Mesodermal cell (in vitro differentiated cells): ENCODE data around the gene NR4A1.
A peak's percentile ranks its signal among the peaks of the same experiment; 100 is the strongest.

Experiments
- H3K27ac ChIP-seq: 2 replicates; pipeline ENCODE4 v1.7.0; 2013; ENCODE audit warnings: mild to moderate bottlenecking, low read depth, low read length, moderate library complexity; ENCODE audit not compliant: severe bottlenecking
- H3K36me3 ChIP-seq: 2 replicates; pipeline ENCODE4 v1.7.1; 2013; ENCODE audit warnings: mild to moderate bottlenecking, low read length, moderate library complexity; ENCODE audit not compliant: control insufficient read depth, insufficient read depth
- H3K4me1 ChIP-seq: one replicate; pipeline ENCODE4 v1.7.1; 2013; ENCODE audit warnings: mild to moderate bottlenecking, low read length; ENCODE audit not compliant: insufficient read depth, control insufficient read depth, poor library complexity, severe bottlenecking
- H3K4me3 ChIP-seq: 2 replicates; pipeline ENCODE4 v1.7.0; 2013; ENCODE audit warnings: low read length, control low read depth, mild to moderate bottlenecking; ENCODE audit not compliant: insufficient read depth, poor library complexity, severe bottlenecking; ENCODE audit errors: extremely low read depth
- H3K9me3 ChIP-seq: 2 replicates; pipeline ENCODE4 v1.7.1; 2013; ENCODE audit warnings: mild to moderate bottlenecking, low read length, moderate library complexity; ENCODE audit not compliant: control insufficient read depth
- WGBS, 2 experiments: methylation state at CpG; one replicate each; pipeline ENCODE4 v1.1.5; 2013; ENCODE audit warnings: missing lambda C conversion rate in 2 of 2; ENCODE audit not compliant: insufficient coverage in 2 of 2; 5-methylcytosine and 5-hydroxymethylcytosine counted together

Gene NR4A1

DNA sequence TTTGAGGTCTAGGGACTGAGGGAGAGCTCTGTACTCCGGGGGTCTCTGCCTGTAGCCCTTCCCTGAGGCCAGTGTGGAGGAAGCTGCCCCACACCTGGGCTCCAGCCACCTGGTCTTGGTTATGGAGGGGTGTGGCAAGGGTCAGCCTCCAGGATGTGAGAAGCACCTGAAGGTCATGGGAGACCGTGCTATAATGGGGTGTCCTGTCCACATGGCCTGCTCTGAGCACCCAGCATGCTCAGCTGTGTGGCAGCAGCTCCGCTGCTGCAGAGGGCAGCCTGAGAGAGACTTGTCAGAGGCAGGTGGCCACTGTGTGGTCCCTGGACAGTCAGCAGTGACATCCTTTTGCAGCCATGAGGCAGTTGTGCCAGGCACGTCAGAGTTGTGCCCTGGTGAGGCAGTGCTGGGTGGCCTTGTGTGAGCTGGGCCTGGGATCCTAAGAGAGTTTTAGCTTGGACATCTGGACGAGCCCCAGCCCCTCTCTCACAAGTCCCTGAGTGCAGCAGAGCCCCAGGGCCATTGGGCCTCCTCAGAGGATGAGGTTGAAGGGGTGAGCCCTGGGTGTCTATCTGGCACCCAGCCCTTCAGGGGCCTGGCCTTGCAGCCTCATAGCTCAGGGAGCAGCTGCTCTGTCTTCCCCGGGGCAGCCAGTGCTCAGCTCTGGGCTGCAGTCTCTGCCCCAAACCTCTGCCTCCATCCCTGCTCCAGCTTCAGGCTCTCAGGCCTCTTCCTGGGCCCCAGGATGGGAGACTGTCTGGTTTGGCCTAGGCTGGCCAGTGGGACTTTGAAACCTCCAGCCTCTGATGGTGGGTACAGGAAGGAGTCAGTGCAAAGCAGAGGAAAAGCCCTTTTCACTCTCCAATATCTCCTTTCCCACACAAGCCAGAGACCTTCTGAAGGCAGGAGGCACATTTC is 11.2 kb downstream of the NR4A1 start:
- 80 to 86% methylated on average over 4 to 5 of the region's 6 CpGs for WGBS, 2 experiments
- H3K36me3 ChIP-seq = peaks cover 23% of the 10 kb centered on the region
- peaks cover 9% of the 10 kb centered on the region for H3K4me1 ChIP-seq
- H3K27ac ChIP-seq = peak overlapping the region; percentile 79
- H3K4me3 ChIP-seq = no peak overlapping the region
- H3K9me3 ChIP-seq = no peaks in the 10 kb centered on the region

DNA sequence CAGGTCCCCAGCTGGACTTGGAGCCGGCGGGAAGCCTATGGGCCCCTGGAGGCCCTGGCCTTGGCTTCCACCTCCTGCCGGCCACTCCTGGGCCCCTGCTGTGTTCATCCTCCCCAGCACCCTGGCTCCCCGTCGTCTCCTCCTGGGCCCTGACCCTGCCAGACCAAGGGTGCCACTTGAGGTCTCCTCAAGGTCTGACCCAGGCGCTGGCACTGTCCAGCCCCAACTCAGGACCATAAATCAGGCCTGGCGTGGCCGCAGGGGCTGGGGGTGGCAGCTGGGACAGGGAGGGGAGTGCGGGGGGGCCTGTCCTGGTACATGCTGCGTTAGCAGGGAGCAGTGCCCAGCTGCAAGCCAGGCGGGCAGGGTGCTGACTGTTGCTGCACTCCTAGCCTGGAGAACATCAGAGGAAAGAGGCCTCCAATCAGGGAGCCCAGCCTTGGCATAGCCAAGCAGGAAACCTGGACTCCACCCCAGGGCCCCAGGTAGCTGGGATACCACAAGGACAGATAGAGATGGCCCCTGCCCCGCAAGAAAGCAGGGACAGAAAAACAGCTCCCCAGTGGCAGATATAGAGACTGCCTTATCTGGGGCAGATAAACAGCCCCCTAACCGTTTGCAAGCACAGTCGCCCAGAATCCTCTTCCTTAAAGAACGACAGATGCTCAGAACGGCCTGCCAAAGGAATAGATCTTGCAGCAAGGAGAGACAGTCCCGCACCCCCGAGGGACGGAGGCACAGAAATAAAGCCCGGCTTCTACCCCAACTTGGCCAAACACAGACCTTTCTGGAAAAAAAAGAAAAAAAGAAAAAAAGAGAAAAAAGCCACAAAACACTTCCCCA is 12.1 kb downstream of the NR4A1 start:
- Histone ChIP-seq H3K4me3 (no peak overlapping the region), H3K9me3 (no peaks in the 10 kb centered on the region), H3K4me1 (peaks cover 9% of the 10 kb centered on the region), H3K27ac (no peak overlapping the region), H3K36me3 (peaks cover 14% of the 10 kb centered on the region)
- 90 to 93% methylated on average over 12 to 17 of the region's 20 CpGs for WGBS, 2 experiments

DNA sequence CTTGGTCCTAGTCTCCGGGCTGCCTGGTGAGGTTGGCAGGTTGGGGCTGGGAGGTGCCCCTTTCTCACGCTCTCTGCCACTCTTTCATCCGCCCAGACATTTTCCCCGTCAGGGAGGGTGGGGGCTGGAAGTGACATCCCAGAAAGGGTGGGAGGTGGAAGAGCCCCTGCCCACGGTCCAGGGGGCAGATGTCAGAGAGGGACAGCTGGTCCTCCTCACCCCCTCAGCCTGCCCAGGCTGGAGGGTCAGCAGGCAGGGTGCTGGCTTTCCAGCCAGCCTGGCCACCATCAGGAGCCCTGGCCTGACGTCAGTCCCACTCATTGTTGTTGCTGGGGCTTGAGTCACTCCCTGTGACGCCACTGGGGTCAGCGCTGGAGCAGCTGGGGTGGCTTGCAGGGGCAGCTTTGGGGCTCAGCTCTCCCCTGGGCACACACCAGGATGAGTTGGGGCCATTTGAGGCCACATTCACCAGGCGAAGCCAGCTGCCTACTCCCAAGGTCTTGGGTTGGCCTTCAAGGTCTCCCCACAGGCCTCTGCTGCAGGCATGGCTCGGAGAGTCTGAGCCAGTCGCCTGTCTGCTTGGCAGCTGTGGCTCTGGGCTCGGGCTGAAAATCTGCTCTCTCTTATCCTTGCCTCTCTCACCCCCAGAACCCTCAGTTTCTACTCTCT is 12.9 kb downstream of the NR4A1 start:
- Histone ChIP-seq H3K36me3 (peaks cover 7% of the 10 kb centered on the region), H3K4me3 (no peak overlapping the region), H3K4me1 (peaks cover 9% of the 10 kb centered on the region), H3K27ac (no peak overlapping the region), H3K9me3 (no peaks in the 10 kb centered on the region)
- 86 to 89% methylated on average over 7 to 9 of the region's 12 CpGs for WGBS, 2 experiments

DNA sequence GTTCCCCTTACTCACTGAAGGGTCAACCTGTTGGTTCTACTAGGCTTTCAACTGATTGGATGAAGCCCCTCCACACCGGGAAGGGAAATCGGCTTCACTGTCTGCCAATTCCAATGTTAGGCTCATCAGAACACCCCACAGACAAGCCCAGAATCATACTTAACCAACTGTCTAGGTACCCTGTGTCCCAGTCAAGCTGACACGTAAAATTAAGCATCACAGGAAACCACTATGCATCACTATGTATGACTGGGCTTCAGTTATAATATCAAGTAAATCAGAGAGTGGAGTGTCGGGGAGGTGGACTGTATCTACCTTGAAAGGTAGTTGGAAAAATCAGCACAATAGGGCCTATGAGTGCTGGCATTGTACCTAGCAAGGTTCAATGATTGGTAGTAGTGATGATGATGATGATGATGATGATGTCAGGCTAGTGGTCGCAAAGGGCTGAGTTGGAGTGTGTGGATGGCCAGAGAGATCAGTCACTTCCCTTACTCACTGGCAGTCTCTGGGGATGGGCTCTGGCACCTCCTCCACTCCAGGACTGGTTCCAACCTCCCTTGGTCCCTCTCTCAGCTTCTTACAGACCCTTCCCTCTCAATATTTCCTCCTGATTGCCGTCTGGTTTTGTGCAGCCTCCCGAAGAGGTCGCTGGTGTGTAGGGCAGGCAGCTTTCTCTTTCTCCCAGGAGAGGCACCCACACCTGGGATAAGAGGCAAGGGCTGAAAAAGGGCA is 15.3 kb downstream of the NR4A1 start:
- no peak overlapping the region for H3K4me3 ChIP-seq
- peaks cover 17% of the 10 kb centered on the region for H3K4me1 ChIP-seq
- H3K36me3 ChIP-seq = peaks cover 5% of the 10 kb centered on the region
- 40 to 59% methylated on average over 1 to 5 of the region's 8 CpGs for WGBS, 2 experiments
- H3K9me3 ChIP-seq = no peaks in the 10 kb centered on the region
- no peak overlapping the region for H3K27ac ChIP-seq

DNA sequence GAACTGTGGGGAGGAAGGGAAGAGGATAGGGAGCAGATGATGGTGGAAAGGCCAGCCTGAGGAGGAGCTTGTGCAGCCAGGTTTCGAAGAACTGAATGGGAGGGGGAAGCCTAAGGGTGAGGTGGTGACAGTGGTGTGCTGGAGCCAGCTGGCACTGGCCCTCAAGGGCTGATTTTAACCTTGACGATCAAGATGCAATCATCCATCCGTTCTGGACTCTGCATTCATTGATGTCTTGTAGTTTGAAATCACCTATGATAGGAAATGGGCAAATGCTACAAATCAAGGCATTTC is 15.8 kb downstream of the NR4A1 start:
- no peaks in the 10 kb centered on the region for H3K9me3 ChIP-seq
- H3K36me3 ChIP-seq = peaks cover 11% of the 10 kb centered on the region
- 78% methylated on average over 2 to 3 of the region's 3 CpGs for whole genome bisulfite sequencing, 2 experiments
- H3K27ac ChIP-seq = no peak overlapping the region
- H3K4me1 ChIP-seq = peaks cover 19% of the 10 kb centered on the region
- H3K4me3 ChIP-seq = no peak overlapping the region

DNA sequence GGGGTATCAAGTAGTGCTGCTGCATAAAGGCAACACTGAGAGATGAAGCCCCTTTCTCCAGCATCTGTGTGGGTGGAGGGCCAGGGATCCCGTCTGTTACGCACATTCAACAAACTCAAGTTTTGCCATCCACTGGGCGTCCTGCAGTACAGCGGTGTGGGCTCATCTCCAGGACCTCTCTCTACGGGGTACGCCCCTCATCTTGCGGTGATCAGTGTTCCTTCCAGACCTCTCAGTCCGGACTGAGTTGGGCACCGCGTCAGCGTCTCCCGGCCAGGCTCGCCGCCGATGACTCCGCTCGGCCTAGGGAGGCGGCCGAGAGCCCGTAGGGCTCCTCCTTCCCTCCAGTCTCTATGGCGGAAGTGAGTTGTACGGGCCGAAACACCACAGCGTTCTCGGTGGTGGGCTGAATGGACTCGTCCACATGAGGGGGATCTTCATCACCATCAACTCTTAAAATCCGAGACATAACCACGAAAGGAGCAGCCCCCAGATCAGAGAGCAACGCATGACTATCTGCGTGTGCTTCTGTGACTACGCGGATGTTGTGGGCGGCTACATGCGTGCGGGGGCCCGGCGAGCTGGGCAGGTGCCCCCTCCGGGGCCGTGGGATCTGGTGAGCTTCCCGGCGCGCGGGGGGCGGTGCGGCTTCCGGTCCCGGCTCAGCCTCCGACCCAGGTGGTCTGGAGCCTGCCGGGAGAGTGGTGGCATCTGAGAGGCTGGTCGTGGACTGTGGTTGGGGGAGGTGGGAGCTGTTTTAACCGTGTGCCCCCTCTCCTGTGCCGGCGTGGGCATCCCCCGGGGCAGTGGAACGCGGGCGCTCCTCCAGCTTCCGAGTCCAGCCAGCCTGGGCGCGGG is 18.3 kb downstream of the NR4A1 start, which contains the start of gene ATG101:
TSS of gene ATG101 (plus strand) at position 652 of the 858 bp plus-strand sequence. CDS start 3,673 bp downstream, outside the sequence.
- WGBS, 2 experiments = 1 to 2% methylated on average over 41 to 45 of the region's 60 CpGs
- peaks cover 35% of the 10 kb centered on the region for H3K36me3 ChIP-seq
- peak within 1 kb of the TSS; percentile 99 for H3K27ac ChIP-seq
- H3K4me1 ChIP-seq = peaks cover 10% of the 10 kb centered on the region
- H3K9me3 ChIP-seq = no peaks in the 10 kb centered on the region
- H3K4me3 ChIP-seq = peak within 1 kb of the TSS; percentile 67

DNA sequence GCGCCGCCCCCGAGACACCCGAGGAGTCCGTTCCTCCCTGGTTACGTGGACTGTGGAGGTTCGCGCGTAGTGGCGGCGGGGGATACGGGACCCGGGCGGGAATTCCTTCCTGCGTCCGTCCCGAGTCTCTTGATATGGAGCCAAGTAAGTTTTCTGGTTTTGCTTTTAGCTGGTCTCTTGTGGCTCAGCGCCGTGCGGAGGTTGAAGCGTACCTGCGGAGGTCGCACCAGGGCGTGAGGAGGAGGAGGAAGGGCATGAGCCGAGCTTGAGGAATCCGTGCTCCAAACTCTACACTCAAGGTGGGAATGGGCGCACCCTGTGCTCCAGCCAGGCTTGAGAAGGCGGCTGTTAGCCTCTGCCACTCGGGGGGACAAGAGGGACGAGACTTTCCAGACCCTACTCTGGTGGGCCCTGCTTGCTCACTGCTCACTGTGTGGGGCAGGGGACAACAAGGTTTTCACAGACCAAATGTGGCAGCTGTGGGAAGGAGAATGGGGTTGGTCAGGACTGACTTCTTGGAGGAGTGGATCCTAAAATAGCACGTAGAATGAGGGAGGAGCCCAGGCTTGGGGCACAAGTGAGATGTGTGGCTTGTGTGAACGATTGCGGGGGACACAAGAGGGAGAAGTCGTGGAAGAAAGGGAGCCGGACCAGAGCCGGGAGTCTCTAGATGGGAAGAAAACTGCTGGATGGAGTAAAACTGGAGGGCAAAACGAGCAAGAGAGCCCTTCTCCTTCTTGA is 19.1 kb downstream of the NR4A1 start:
- WGBS, 2 experiments = 10 to 11% methylated on average over 15 to 22 of the region's 37 CpGs
- H3K27ac ChIP-seq = peak overlapping the region; percentile 99
- peaks cover 43% of the 10 kb centered on the region for H3K36me3 ChIP-seq
- H3K9me3 ChIP-seq = no peaks in the 10 kb centered on the region
- peaks cover 10% of the 10 kb centered on the region for H3K4me1 ChIP-seq
- peak overlapping the region; percentile 67 for H3K4me3 ChIP-seq

DNA sequence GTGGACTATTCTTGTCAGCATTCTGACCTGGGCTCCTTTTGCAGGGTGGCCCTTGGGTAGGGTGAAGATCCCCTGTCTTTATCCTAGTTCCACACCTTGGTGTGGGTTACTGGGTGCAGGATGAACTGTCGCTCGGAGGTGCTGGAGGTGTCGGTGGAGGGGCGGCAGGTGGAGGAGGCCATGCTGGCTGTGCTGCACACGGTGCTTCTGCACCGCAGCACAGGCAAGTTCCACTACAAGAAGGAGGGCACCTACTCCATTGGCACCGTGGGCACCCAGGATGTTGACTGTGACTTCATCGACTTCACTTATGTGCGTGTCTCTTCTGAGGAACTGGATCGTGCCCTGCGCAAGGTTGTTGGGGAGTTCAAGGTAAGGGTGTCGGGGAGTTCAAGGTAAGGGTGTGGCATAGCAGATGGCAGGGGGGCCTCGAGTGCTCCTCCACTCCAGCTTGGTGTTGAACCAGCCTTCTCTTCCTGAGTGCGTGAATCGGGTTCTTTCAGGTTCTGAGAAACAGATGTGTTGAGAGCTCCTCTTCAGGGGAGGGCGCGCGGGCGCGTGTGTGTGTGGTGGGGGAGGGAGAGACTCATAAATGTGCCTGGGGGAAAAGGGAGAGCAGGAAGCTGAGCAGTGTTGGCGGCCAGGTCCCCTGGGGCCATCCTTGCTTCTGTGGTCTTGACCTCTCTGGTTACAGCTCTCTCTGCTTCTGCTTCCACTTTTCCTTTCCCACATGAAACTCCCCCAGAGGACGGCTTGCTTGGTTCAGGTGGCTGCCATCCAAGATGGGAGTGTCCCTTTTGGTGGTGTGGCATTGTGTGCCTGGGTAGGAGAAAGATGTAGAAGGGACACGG is 22.5 kb downstream of the NR4A1 start:
- Histone ChIP-seq H3K36me3 (peaks cover 75% of the 10 kb centered on the region), H3K4me1 (peaks cover 10% of the 10 kb centered on the region), H3K27ac (no peak overlapping the region), H3K9me3 (no peaks in the 10 kb centered on the region), H3K4me3 (no peak overlapping the region)
- 96 to 98% methylated on average over 20 of the region's 23 CpGs for WGBS, 2 experiments
